ENCODE results near the gene BEND5.
A peak's percentile ranks its signal among the peaks of the same experiment; 100 is the strongest.

BEND5 gene, protein sequence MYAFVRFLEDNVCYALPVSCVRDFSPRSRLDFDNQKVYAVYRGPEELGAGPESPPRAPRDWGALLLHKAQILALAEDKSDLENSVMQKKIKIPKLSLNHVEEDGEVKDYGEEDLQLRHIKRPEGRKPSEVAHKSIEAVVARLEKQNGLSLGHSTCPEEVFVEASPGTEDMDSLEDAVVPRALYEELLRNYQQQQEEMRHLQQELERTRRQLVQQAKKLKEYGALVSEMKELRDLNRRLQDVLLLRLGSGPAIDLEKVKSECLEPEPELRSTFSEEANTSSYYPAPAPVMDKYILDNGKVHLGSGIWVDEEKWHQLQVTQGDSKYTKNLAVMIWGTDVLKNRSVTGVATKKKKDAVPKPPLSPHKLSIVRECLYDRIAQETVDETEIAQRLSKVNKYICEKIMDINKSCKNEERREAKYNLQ

DNA sequence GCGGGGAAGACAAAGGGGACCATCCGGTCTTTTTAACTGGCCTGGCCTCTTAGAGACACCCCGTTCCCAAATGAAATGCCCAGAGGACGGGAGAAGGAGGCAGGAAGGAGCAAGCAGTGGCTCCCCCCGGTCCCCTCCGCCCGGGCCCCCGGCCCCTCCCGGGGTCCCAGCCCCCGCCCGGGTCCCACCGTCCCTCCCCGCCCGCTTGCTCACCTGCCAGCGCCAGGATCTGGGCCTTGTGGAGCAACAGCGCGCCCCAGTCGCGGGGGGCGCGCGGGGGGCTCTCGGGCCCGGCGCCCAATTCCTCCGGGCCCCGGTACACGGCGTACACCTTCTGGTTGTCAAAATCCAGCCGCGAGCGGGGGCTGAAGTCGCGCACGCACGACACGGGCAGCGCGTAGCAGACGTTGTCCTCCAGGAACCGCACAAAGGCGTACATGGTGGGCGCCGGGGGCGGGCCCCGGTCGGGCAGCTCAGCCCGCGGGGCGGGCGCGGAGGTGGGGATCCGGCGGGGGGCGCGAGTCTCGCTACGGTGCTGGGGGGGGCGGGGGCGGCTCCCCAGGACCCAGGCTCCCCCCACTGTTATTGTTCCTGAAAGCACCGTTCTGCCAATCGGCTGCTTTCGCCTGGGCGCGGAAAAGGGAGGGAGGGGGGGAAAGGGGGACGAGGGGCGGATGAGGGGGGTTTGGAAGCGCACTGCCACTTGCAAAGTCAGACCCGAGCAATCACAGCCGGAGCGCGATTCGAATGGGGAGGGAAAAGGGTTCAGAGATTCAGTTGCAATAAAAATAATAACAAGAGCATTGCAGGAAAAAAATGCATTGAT, at the start of gene BEND5:
TSS of gene BEND5 (minus strand) at position 499 of the 826 bp plus-strand sequence. CDS start at position 439, 60 bp downstream.
- DNase-seq: peak; percentile 80

DNA sequence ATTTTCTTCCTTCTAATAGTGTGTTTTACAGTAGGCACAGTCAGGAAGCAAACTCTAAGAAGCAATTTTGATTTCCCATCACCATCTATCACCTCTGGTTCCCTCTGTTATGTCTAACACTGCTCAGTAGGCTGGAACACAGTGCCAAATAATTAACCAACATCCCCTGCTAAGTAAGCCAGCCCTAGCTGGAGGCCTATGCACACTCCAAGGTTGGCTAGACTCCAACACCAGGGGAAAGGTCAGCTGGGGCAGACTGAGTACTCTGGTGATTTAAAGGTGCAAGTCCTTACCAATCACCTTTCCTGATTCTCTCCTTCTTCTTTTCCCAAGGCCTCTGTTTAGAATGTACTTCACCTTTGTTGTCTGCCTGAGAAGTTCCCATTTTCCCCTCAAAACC, 46.5 kb upstream of the BEND5 start:
- DNase-seq: no peak

DNA sequence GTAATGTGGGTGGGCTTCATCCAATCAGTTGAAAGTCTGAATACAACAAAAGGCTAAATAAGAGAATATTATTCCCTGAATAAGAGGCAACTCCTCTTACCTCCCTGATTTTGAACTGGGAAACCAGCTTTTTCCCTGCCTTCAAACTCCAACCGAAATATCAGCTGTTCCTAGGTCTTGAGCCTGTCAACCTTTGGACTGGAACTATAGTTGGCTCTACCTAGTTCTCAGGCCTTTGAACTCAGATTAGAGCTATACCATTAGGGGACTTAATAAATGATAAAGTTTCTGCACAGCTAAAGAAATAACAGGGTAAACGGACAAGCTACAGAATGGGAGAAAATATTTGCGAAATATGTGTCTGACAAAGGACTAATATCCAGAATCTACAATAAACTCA, 43.8 kb upstream of the BEND5 start:
- DNase-seq: no peak

DNA sequence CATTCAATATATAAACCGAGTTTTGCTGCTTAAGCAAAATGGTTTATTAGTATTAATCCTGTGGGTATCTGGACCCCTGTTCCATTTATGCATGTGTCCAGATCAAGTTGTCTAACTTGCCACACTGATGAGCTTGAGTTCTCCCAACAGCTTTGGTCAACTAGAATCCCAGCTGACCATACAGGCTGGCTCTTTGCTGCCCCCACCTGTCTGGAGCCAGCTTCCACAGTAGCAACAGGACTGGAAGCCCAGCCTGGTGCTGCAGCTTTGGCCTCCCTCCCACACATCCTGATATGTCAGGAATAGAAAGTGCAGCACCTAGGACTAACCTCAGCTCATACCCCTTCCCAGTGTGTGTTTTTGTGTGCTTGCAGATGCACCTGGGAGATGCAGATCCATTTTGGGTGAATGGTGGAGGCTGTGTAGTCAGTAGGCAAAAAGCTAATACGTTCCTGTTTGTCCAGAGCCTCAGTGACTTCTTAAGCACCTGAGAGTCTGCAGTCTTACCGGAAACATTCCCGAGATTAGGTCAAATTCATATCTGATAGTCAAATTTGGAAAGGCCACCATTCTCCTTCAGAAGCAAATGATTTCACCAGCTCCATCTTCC, 40.9 kb upstream of the BEND5 start:
- no peak for DNase-seq

DNA sequence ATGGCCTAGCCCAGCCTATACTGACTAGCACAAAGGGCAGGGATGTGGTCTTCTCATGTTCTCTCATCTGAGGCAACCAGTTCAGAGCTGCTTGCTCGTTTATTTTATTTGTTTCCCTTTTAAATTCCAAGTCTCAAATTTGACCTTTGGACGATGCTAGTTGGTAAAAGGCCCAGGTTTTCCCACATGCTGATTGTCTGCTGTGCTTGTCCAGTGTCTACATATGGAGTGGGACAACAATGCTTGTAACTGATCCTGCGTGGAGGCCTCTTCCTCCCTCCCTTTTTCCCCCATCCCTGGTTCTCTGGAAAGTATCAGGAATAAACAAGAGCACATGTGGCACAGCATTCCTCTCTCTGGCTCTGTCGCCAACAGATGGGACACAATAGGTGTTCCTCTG, 34.0 kb upstream of the BEND5 start:
- no peak for DNase-seq

DNA sequence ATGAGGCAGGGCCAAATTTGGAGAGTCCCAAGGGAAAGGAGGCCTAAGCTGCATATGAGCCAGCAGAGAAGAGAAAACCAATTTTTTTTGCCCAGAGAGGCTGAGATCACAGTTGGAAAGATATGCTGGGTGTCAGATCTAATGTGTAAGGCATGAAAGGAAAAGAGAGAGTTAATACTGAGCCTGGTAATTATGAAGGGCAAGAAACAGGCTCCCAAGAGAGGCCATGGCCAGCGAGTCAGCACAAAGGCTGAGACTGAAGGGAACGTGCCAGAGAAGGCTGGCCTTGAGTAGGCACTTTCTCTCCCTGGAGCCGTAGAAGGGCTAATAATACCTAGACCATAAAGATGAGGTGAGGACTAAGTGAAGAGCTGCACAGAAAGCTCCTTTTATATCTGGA, 31.8 kb upstream of the BEND5 start:
- no peak for DNase-seq

DNA sequence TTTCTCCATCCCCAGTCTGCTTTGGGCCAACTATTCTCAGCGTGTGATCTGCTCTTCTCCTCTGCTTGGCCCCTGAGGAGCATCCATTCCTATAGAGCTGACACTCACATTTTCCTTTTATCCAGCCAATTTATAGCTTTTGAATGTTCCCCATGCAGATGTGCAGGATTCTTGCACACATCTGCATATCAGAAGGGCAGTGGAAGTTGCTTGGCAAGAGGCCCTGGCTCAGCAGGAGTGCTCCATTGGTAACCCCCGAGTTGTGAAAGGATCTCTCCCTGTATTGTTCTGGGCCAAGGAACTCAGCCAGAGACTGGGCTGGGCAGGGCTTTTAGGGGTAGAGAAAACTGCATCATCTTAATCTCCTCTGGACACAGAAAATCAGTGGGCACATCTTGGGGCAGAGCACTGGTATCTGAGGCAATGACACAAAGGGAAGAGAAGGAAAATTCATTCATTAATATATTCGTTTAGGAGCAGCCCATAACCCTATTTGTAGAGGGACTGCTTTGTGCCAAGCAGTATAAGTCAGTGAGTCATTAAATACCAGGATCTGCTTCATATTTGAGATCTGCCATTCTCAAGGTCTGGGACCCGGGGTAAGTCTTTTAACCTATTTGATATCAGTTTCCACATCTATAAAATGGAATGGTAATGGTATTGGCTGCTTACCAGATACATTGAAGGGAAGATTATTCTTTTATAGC, 31.0 kb upstream of the BEND5 start:
- no peak for DNase-seq

DNA sequence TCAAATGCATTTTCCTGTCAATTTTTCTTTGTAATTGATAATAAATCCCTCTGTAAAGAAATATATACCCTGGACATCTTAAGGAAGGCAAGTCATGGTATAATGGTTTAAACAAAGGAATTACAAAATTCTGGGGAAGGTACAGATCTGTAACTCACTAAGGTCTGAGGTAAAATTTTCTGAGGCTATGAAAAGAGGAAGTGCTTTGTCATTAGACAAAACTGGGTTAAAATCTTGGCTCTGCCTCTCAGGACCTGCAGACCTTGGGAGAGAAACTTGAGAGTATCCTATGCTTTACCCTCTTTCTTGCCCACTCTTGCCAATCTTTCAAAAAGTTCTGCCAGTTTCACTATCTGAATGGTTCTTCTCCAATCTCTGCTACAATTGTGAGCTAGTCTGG, 26.8 kb upstream of the BEND5 start:
- no peak for DNase-seq

DNA sequence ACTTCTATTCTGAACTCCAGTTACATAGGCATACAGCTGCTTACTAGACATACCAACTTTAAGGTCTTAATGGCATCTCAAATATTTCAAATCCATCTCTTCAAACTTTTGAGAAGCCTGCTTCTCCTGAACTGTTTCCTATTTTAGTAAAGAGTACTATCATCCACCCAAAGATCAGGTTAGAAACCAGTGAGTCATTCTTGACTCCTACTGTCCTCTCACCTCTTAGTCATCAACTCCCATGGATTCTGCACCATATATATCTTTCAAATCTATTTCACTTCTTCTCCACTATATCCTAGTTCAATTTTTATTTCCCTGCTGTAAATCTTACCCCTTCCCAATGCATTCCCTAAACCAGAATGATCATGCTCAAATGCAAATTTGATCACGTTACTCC, 18.1 kb upstream of the BEND5 start:
- DNase-seq: no peak

DNA sequence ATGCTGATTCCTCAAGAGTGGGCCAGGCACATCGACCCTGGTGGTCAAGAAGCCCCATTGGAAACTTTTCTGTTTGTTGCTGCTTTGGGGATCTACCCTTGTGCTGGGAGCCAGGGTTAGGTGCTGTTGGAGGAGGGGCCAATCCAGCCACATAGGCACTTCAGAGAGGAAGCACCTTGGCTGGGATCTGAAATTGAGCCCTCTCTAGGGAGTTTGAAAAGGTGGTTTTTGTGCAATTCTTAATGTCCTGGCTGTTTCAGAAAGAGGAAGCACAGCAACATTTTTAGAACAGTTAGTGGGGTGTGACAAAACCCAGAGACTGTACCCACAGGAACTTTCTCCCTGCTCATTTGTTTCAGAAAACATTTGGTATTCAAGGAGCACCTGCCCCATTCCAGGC, 17.2 kb upstream of the BEND5 start:
- no peak for DNase-seq

DNA sequence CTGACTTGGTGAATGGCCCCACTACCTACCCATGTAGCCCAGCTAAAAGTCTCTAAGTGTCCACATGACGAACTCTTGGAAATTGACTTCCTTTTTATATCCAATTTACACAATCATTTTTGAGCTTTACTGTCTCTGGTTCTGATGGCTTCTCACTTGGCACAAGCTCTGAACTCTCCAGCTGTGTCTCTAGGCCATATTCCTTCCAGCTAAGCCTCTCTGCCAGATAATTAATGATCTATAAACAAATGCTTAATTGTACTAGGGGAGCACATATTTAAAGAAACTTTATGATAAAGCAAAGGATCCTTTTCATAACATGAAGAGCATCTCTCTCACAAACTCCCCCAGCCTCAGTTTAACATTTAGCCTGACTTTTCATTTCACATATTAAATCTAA, 16.3 kb upstream of the BEND5 start:
- DNase-seq: peak; percentile 54

DNA sequence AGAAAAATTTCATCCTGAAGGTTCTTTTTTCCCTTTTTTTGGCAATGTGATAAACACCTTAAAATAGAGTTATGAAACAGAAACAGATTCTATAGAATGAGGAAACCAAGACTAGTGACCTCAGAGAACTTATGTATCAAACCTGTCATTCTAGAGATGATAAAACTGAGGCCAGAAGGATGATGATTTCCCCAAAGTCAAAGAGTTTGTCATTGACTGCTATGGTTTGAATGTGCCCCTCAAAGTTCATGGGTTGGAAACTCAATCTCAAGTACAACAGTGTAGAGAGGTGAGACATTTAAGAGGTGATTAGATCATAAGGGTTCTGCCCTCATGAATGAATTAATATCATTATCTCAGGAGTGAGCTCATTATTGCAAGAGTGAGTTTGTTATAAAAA, 13.7 kb upstream of the BEND5 start:
- DNase-seq: no peak

DNA sequence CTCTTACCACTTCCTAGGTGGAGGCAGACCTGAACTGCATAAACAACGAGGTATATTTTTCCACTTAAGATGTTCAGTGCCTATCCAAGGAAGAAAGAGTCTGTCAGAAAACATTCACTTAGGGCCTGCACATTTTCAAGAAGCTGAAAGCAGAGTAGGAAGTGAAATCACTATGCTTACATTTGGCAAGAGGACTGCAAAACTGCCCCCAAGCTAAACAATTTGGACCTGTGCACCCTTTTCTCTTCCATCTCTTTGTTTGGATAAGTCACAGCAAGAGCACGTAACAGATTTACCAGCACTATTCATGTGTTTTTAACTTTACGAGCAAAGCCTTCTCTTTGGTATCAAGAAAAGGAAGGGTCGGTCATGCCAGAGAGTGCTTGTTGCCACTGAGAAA, 13.2 kb upstream of the BEND5 start:
- DNase-seq: no peak

DNA sequence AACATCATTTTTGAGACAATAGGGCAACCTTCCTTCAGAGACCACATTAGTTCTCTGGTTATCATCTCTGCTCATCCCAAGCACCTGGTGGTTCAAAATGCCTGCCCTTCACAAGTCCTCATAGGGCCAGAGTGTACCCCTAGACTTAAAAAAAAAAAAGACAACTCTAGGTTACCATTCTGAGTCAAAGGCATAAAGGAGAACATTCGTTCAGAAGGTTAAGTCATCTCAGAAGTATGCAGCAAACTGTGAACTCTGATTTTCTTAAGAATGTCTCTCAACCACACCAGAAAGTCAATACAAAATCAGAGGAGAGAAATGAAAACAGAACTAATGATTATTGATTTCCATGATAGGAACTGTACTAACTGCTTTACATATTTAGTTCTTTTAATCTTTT, 9.2 kb upstream of the BEND5 start:
- DNase-seq: no peak

DNA sequence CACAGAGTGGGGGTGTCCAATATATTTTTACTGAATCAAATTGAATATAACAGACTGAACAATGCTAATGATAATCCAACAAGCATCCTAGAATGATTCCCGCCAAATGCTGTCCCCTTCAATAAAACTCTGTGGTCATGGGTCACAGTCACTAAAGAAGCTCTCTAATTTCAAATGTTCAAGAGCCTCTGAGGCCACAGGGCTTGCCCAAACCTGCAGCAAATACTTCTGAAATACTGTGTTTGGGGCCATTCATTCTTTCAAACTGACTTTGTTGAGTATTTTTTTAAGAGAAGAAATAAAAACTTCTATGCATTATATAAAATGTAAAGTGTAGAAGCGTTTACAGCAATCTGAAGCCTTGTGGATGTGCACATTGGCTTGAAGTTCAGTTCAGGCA, 7.6 kb upstream of the BEND5 start:
- no peak for DNase-seq

DNA sequence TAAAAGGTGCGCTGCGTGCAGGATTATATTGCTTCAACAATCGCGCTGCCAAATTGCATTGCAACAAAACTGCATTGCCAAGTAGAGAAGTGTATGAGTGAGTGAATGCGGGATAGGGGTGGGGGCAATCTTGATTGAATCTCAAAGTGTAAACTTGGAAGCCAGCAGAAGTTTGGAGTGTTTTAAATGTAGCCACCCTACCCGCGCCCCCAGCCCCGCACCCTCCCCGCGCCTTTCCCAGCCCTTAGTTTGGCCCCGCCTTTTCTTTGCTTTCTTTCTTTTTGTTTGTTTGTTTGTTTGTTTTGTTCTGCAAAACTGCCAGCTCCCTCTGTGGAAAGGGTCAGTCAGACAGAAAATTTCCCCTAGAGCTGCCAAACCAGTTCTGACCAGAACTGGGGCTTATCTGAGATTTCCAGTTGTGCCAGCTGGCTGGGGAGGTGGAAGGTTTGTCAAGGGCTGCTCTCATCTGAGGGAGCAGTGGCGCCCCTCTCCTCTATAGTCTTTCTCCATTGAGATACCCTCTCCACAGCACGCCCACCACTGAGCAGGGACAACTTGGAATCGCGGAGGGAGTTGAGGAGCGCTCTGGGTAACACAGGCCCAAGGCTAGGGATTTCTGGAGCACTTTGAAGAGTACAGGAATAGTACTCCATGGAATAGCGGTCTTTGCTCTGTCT, 666 bp upstream of the BEND5 start:
- peak; percentile 6 for DNase-seq

DNA sequence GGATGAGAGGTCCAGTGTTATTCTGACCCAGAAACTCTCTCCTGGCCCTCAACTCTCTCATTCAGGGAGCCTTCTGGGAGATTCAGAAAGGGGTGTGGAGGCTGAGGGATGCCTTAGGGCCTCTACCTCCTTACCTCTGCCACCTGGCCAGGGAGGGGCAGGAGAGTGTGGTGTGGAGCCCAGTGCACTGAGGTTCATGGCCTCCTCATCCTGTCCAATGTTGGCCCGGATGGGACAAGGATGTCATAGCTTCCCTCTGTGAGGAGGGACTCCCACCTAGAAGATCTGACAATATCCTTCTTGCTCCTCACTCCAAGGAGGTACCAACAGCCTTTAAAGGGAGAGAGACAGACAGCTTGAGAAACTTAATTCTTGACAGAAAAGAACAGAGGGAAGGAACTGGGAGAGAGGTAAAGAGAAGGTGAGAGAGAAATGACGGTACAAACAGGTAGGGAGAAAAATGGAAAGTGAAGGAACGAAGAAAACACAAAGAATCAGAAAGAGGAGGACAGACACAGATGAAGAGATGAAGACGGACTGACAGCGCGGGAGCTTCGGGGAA, 779 bp downstream of the BEND5 start:
- no peak for DNase-seq

DNA sequence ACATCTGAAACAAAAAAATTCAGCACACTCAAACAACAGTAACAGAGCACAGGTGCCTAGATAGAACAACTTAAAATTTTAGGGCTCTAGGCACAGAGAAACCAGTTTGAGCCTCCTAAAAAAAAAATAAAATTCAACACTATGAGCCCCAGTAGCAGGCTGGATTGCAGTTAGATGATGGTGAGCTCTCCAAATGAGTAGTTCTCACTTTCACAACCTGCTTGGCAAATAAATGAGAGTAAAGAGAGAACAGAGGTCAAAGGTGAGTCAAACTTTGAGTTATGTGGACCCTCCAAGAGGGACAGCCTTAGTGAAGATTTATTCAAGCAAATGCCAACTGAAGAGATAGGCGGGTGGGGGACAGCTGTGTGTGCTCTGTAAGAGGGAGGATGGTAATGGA, 3.6 kb downstream of the BEND5 start:
- no peak for DNase-seq

DNA sequence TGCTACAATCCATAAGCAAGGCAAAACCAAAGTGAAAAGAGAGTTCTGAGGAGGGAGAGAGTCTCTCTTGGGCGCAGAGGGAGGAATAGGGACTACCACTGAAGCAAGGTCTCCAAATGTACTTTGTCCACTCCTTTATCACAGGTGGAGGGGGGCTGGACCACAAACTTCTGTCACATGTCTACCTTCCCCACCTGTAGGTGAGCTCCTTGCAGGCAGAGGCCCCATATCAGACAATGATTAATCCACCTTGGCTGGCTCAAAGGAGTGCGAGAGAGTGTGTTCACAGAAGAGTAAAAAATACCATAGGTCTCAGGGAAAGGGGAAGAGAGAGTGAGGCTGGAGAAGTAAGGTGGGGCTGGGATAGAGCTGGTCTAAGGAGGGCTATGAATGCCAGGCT, 4.5 kb downstream of the BEND5 start:
- no peak for DNase-seq

DNA sequence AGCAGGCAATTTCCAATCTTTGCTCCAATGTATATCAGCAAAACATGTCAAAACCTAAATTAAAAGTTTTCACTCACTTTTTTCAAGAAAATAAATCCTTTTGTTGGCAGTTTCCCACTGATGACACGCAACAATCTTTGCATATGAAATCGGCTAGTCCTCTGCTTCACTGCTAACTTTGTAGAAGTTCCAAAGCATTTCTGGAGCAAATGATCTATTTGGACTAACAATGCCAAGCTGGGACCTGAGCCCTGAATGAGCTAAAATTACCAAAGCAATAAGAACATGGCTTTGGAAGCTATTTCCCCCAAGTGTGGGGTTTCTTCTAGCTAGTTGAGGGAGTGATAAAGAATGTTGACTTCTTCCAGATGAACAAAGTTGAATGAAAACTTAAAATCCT, 5.1 kb downstream of the BEND5 start:
- no peak for DNase-seq

DNA sequence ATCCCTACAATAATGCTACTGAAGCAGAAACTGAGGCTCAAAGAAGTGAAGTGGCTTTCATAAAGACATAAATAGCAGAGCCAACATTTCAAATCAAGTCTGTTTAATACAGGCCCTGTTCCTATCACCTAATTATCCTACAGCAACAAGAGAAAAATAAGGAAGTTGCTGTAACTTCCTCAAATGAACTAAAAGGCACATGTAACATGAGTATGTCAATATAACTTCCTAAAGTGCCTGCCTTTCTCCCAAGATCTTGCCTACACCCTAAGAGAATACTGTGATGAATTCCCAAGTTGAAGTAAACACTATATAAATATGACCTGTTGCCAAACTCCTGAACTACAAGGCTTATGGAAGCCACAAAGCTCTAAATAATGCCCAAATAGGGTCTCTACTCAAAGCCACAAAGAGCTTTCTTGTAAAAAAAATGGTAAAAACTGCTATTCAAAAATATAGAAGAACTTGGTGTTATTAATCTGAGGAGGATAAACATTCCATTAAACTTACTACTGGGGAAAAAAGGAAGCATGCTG, 8.6 kb downstream of the BEND5 start:
- no peak for DNase-seq

DNA sequence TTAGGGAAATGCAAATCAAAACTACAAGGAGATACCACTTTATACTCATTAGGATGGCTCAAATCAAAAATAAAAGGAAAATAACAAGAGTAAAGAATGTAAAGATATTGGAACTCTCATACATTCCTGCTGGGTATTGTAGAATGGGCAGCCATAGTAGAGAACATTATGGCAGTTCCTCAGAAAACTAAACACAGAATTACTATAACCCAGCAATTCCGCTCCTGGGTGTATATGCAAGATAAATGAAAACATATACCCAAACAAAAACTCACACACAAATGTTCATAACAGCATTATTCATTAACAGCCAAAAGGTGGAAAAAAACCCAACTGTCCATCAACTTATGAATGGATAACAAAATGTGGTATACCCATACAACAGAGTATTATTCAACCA, 11.4 kb downstream of the BEND5 start:
- DNase-seq: no peak
